SJCRH30 (cell line): ENCODE results near the gene NEDD4L. TPM values are rescaled to one million over a fixed set of nuclear protein-coding genes. Genes with fewer than 3 reads are reported as not detected.
A peak's percentile ranks its signal among the peaks of the same experiment; 100 is the strongest.
"Not testable (repeated sequence)": the region's sequence is repeated elsewhere in the genome, so short reads cannot be mapped to it uniquely, and the experiment has no call there.

Source experiments
- DNase-seq, 2 experiments: peaks; one replicate each; pipeline ENCODE4 v3.0.0-alpha.2; 2015 to 2020
- H3K27ac ChIP-seq: fragments of 250-450 bp; sonication (Bioruptor Pico); 2 replicates; pipeline ENCODE4 v1.5.1; 2020; ENCODE audit warnings: mild to moderate bottlenecking, moderate library complexity
- H3K27me3 ChIP-seq: fragments of 250-450 bp; sonication (Bioruptor Pico); 2 replicates; pipeline ENCODE4 v1.5.1; 2020; ENCODE audit warnings: mild to moderate bottlenecking, moderate library complexity
- H3K36me3 ChIP-seq: fragments of 250-450 bp; sonication (Bioruptor Pico); 2 replicates; pipeline ENCODE4 v1.5.1; 2020; ENCODE audit warnings: mild to moderate bottlenecking, moderate library complexity
- H3K4me1 ChIP-seq: fragments of 250-450 bp; sonication (Bioruptor Pico); 2 replicates; pipeline ENCODE4 v1.5.1; 2020; ENCODE audit warnings: mild to moderate bottlenecking, moderate library complexity
- H3K4me3 ChIP-seq: fragments of 250-450 bp; sonication (Bioruptor Pico); 2 replicates; pipeline ENCODE4 v1.5.1; 2020; ENCODE audit warnings: mild to moderate bottlenecking, moderate library complexity
- H3K9me3 ChIP-seq: fragments of 250-450 bp; sonication (Bioruptor Pico); replicated peaks from 2 replicates; pipeline ENCODE4 v1.5.1; 2020; ENCODE audit warnings: mild to moderate bottlenecking, moderate library complexity
- total RNA-seq: library from RNA; depleted of rRNA; stranded (reverse); fragments of >200 nt; shearing (Covaris generic); gene quantifications from 2 replicates; pipeline ENCODE4 v1.2.3, GENCODE V29; 2014

The NEDD4L gene
- total RNA-seq, 1 experiment from 2014 or later: 29.3 TPM

DNA sequence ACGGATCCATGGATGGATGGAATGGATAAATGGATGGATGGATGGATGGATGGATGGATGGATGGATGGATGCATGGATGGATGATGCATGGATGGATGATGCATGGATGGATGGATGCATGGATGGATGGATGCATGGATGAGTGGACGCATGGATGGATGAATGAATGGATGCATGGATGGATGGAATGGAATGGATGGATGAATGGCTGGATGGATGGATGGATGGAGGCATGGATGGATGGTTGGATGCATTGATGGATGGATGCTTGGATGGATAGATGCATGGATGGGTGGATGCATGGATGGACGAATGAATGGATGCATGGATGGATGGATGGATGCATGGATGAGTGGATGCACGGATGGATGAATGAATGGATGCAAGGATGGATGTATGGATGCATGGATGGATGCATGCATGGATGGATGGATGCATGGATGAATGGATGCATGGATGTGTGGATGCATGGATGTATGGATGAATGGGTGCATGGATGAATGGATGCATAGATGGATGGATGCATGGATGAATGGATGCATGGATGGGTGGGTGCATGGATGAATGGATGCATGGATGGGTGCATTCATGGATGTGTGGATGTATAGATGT is 375.7 kb downstream of the NEDD4L start:
- no peak overlapping the region for H3K4me3 ChIP-seq
- H3K36me3 ChIP-seq: no peaks in the 10 kb centered on the region
- no peaks in the 10 kb centered on the region for H3K27me3 ChIP-seq
- no peak overlapping the region for H3K27ac ChIP-seq
- no peaks in the 10 kb centered on the region for H3K9me3 ChIP-seq
- no peak for DNase-seq
- H3K4me1 ChIP-seq: peaks cover 12% of the 10 kb centered on the region; the same call in 1 of the 2 replicates

DNA sequence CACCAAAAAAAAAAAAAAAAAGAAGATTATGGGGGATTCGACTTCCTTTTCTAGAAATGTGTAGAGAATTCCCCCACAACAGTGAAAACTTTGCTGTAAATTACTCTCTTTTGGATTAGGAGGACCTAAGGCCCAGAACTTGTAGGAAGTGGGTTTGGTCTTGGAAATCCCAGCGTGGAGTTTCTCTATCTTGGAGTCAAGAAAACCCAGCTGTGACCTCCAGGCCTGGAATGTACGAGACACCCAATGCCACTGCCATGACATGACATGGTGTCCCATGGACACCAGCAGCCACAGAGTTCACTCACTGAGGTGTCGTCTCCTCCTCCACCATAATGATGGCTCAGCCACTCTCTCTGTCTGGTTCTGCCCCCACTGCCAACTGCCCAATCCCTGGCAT is 382.6 kb downstream of the NEDD4L start:
- H3K27me3 ChIP-seq: no peaks in the 10 kb centered on the region
- H3K9me3 ChIP-seq: no peaks in the 10 kb centered on the region
- no peak for DNase-seq
- H3K36me3 ChIP-seq: no peaks in the 10 kb centered on the region
- H3K4me3 ChIP-seq: no peak overlapping the region
- H3K4me1 ChIP-seq: no peaks in the 10 kb centered on the region
- H3K27ac ChIP-seq: no peak overlapping the region

DNA sequence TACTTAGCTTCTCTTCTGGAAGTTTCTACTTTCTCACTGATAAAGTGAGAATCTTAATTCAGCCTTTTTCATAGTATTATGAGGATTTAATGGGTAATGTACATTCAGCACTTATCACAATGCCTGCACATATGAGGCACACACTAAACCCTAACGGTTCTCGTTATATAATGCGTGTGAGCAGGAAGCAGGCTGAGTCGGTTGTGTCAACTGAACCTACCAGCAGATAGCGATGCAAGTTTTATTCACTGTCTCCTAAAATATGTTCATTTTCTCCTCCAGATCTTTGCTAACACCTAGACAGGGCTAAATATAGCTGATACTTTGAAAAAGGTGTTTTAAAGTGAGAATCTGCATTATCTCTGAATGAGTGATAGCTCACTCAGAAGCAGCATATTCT is 383.3 kb downstream of the NEDD4L start:
- no peaks in the 10 kb centered on the region for H3K9me3 ChIP-seq
- no peaks in the 10 kb centered on the region for H3K36me3 ChIP-seq
- no peak overlapping the region for H3K4me3 ChIP-seq
- no peak overlapping the region for H3K27ac ChIP-seq
- no peak for DNase-seq
- H3K27me3 ChIP-seq: no peaks in the 10 kb centered on the region
- H3K4me1 ChIP-seq: no peaks in the 10 kb centered on the region

DNA sequence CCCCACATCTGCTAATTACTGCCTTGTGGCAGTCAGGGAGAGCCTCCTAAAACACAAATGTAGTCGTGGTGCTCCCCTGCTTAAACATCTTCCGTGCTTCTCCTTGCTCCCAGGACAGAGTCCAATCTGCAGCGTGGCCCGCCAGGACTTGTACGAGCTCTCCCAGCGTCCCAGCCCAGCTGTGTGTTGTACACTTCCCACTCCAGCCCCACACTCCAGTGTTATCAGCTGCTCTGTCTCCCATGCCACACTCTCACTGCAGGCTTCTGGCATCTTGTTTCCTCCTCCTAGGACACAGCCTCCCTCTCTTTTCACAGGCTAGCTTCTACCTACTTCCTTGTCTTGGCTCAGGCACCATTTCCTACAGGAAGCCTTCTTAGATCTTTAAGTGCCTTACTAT is 385.4 kb downstream of the NEDD4L start:
- Histone ChIP-seq H3K27ac (no peak overlapping the region), H3K4me1 (no peaks in the 10 kb centered on the region), H3K36me3 (no peaks in the 10 kb centered on the region), H3K9me3 (no peaks in the 10 kb centered on the region), H3K27me3 (no peaks in the 10 kb centered on the region), H3K4me3 (no peak overlapping the region)
- DNase-seq: no peak

DNA sequence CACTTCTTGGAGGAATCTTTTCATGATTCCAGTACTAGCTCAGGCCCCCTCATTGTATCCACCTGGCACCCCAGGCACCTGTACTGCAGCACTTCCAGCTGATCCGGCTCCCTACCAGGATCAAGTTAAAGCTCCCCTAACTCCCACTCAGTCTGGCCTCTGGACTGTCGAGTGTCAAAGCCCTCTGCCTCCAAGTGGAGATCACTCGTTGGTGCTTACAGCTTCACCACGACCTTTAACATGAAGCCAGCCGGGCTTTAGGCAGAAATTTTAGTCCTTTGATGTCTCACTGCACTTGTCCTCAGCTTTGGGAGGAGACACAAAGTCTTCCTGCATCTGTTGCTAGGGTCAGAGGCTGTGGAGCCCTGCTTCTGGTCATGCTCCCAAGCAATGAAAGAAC is 387.2 kb downstream of the NEDD4L start:
- Histone ChIP-seq H3K36me3 (no peaks in the 10 kb centered on the region), H3K9me3 (no peaks in the 10 kb centered on the region)
- DNase-seq: no peak

DNA sequence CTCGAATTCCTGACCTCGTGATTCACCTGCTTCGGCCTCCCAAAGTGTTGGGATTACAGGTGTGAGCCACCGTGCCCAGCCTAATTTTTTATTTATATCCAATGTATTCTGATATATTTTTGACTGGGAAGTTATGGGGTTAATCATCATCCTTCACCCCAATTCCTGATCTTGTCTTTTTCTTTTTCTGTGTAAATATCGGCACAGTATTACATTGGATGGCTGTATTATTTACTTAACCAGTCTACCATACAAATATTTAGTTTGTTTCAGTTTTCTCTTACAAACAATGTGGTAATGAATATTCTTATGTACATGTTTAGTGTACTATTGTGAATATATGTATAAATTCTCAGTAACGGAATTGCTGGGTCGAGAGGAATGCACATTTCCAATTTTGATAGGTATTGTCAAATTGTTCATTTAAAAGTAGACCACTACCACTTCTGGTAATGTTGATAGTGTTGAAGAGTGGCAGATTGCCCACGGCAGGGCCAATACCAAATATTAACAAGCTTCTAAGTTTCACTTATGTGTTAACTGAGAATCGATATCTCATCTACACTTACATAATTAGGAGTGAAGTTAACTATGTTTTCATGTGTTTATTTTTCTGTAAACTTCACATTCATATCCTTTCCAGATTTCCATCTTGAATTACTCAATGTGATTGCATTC is 388.2 kb downstream of the NEDD4L start:
- Histone ChIP-seq H3K4me1 (no peaks in the 10 kb centered on the region), H3K27me3 (no peaks in the 10 kb centered on the region), H3K9me3 (no peaks in the 10 kb centered on the region), H3K36me3 (no peaks in the 10 kb centered on the region), H3K27ac (no peak overlapping the region), H3K4me3 (no peak overlapping the region)
- DNase-seq: no peak

More for the DNA sequence above, 387.2 kb downstream of the NEDD4L start:
- no peak overlapping the region for H3K4me3 ChIP-seq
- no peaks in the 10 kb centered on the region for H3K4me1 ChIP-seq
- no peak overlapping the region for H3K27ac ChIP-seq
- H3K27me3 ChIP-seq: no peaks in the 10 kb centered on the region

DNA sequence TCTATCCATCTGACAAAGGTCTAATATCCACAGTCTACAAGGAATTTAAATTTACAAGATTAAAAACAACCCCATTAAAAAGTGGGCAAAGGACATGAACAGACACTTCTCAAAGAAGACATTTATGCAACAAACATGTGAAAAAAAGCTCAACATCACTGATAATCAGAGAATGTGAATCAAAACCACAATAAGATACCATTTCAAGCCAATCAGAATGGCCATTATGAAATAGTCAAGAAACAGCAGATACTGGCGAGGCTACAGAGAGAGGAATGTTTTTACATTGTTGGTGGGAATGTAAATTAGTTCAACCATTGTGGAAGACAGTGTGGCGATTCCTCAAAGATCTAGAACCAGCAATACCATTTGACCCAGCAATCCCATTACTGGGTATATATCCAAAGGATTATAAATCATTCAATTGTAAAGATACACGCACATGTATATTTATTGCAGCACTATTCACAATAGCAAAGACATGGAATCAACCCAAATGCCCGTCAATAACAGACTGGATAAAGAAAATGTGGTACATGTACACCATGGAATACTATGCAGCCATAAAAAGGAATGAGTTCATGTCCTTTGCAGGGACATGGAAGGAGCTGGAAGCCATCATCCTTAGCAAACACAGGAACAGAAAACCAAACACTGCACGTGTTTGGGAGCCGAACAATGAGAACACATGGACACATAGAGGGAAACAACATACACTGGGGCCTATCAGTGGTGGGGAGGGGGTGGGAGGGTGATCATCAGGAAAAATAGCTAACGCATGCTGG is 391.4 kb downstream of the NEDD4L start:
- not testable (repeated sequence) for H3K36me3 ChIP-seq, H3K4me3 ChIP-seq, H3K27me3 ChIP-seq, H3K27ac ChIP-seq, H3K9me3 ChIP-seq, DNase-seq, H3K4me1 ChIP-seq

DNA sequence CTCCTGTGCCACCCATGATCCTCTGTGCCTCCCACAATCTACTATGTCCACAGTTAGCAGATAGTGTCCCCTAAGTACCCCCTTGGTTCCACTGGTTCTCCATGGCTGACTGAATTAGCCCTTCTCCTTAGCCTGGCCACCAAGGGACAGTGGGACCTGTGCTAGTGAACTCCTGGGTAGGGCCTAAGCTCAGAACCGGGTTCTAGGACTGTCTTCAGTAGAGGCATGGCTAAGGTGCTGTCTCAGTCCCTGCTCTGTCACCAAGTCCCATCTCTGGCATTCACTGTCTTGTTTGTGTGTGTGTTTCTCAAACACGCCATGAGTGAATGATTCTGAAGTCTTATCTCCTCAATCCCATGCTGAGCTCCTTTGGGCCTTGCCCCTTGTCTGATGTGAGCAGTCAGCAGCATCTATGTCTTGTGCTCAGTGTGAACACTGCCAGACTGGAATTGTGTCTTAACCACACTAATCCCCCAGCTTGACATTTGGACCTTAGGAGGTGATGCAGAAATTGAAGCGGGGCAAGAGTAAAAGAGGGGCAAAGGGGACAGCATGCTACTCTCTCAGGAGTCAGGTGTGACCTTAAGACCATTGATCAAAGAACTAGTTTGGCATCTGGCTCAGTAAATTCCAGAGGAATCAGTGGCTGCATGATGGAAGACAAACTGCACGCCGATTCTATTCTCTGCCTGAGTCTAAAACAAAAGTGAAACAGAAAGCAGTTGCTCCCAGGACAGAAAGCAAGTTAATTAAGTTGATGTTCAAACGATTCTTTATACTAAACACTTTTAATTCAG is 394.3 kb downstream of the NEDD4L start:
- no peaks in the 10 kb centered on the region for H3K27me3 ChIP-seq
- no peak overlapping the region for H3K4me3 ChIP-seq
- no peak for DNase-seq
- no peaks in the 10 kb centered on the region for H3K4me1 ChIP-seq
- no peaks in the 10 kb centered on the region for H3K36me3 ChIP-seq
- no peak overlapping the region for H3K27ac ChIP-seq
- H3K9me3 ChIP-seq: no peaks in the 10 kb centered on the region

DNA sequence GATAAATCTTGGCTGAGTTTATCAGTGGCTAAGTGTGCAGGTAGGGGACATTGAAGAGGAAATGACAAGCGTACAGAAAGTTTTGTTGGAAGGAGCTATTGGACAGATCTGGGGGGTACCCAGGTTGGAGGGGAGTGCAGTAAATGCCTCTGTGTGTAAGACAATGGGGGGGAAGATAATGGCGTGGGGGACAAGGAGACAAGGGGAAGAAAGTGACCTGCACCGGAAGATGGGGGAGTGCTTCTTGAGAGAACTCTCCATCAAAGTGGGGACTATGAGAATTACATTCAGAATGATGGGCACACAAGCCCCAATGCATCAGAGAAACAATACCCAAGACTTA is 394.9 kb downstream of the NEDD4L start:
- no peaks in the 10 kb centered on the region for H3K9me3 ChIP-seq
- no peak overlapping the region for H3K27ac ChIP-seq
- H3K4me1 ChIP-seq: no peaks in the 10 kb centered on the region
- no peaks in the 10 kb centered on the region for H3K36me3 ChIP-seq
- H3K4me3 ChIP-seq: no peak overlapping the region
- no peaks in the 10 kb centered on the region for H3K27me3 ChIP-seq
- DNase-seq: no peak

DNA sequence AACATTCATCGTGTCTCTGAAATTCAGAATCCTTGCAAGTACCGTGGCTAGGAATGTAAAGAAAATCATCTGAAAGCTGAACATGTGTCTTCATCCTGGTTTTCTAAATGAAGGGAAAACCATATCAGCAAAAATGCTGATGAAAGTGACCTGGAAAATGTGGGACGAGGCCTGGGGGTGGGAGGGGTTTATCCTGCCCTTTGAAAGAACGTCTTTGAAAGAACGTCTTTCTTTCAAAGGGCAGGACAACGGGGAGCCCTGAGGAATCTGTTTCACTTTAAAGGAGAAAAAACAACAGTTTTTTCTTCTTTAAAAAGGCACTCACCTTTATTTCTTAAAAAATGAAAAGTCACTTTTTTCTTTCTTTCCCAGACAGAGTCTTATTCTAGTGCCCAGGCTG is 399.6 kb downstream of the NEDD4L start:
- no peaks in the 10 kb centered on the region for H3K27me3 ChIP-seq
- H3K9me3 ChIP-seq: no peaks in the 10 kb centered on the region
- no peak overlapping the region for H3K4me3 ChIP-seq
- H3K27ac ChIP-seq: no peak overlapping the region
- no peaks in the 10 kb centered on the region for H3K4me1 ChIP-seq
- DNase-seq: no peak
- no peaks in the 10 kb centered on the region for H3K36me3 ChIP-seq

DNA sequence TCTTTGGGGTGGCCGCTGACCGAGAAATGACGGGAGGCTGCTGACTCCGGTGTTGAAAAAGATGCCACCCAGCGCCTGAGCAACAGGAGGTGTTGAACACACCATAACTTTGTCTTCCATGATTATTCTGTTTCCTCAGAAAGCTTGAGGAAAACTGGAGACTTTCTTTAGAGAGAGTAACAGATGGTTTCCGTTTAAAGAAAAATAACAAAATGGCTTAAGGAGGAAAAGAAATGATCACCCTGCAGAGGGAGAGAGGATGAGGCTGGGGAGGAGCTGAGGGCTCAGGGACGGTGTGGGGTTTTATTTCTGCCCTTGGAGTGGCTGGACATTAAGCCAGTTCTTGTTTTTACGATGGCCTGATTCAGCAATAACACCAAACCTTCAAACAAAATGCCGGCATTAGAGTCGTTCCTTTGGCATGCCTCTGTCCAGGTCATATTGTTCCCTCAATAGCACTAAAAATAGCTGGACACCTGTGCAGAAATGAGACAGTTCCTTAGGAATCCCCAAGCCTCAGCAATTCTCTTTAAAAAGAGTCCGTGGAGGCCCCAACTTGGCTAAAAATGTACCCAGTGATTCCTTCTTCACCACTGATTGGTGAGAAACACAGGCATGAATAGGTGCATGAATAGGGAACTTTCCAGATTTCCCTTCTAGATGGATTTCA is 402.5 kb downstream of the NEDD4L start:
- no peak for DNase-seq
- H3K27ac ChIP-seq: no peak overlapping the region
- no peaks in the 10 kb centered on the region for H3K9me3 ChIP-seq
- no peaks in the 10 kb centered on the region for H3K27me3 ChIP-seq
- no peaks in the 10 kb centered on the region for H3K4me1 ChIP-seq
- H3K36me3 ChIP-seq: no peaks in the 10 kb centered on the region
- no peak overlapping the region for H3K4me3 ChIP-seq

DNA sequence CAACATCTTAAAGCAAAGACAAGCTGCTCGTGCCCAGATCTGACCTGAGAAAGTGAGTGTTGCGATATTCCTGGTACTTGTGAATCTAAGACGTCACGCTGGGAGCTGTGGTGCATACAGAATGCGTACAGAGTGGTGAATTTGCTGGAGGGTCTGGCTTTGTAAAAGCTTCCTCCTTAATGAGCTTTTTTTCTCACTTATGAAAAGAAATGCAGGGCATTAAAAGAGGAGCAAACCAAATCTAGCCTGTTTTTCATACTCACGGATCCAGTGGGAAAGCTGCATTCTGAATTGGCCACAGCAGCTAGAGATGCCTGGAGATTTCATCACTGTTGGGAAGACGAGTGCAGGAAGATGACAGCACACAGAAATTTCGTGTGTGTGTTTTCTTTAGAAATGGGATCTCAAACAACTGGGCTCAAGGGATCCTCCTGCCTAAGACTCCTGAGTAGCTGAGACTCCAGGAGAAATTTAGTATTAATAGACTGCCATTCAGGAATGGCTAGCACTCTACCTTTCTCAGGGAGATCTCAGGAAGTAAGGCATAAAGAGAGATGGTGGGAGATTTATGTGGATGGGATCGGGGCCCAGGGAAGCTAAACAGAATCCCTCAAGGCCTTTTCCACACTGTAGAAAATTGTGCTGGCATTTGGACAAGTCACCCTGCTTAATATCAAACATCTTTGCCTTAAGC is 403.5 kb downstream of the NEDD4L start:
- no peaks in the 10 kb centered on the region for H3K27me3 ChIP-seq
- peak in 1 of 2 experiments; percentile 1 for DNase-seq
- no peak overlapping the region for H3K27ac ChIP-seq
- H3K4me1 ChIP-seq: no peaks in the 10 kb centered on the region
- no peaks in the 10 kb centered on the region for H3K9me3 ChIP-seq
- no peaks in the 10 kb centered on the region for H3K36me3 ChIP-seq
- no peak overlapping the region for H3K4me3 ChIP-seq

DNA sequence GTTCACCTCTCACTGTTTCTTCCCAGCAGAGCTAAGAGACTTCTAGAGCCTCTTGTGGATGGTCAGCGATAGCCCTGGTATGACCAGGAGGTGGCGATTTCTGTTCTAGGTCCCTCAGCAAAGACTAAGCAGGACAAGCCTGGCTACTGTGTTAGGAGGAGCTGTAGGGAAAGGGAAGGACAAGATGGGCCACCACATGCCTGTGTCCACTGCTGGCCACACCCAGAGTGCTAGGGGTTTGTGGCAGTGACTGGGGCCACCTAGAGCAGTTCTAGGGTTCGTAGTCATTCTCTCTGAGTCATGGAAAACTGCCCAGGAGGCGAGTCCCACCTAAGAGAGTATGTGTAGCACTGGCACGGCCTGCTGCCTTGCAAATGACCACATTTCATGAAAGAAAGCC is 405.4 kb downstream of the NEDD4L start:
- Histone ChIP-seq H3K4me3 (no peak overlapping the region), H3K9me3 (no peaks in the 10 kb centered on the region), H3K4me1 (no peaks in the 10 kb centered on the region), H3K36me3 (no peaks in the 10 kb centered on the region), H3K27me3 (no peaks in the 10 kb centered on the region), H3K27ac (no peak overlapping the region)
- DNase-seq: no peak
